ENCODE measurements around the gene ZNF831. TPM values are rescaled to one million over a fixed set of nuclear protein-coding genes. Genes with fewer than 3 reads are reported as not detected.

Gene ZNF831
- total RNA-seq, 5 donors from 2014 or later (not counting 1 experiment from before 2014, with no cell fraction given) = 23.1 to 48.0 (median 29.7) TPM

GRCh38 chr20:59181936-59182335 is 18.3 kb downstream of the ZNF831 start:
- ChIA-PET CTCF (interaction anchor here (0.7 to 1.2 kb wide), 4 partner anchors 29 to 98 kb away, joined by 3 to 4 read pairs (median 4); no protein-coding TSS in a partner anchor), POLR2A (no interaction called here)
- H3K36me3 Mint-ChIP-seq = peaks cover 58% of the 10 kb centered on the region
- H3K27ac Mint-ChIP-seq = peak overlapping the region; percentile 86 to 87
- WGBS (ENCODE audit: insufficient coverage) = no CpG with 5 or more reads among the region's 2 CpGs
- ATAC-seq (replicated peaks in 1 of 4) (no peak), DNase-seq (no peak)
- peak overlapping the region; percentile 59 for H3K27ac ChIP-seq (ENCODE audit: low read length)
- H3K4me3 Mint-ChIP-seq = no peak overlapping the region
- no peak overlapping the region for H3K4me3 ChIP-seq (ENCODE audit: control insufficient read depth in 1 of 2, extremely low read depth in 1 of 2, low read length in 1 of 2)
- no peaks in the 10 kb centered on the region for H3K9me3 Mint-ChIP-seq
- peaks cover 0 to 42% of the 10 kb centered on the region in 2 donors for H3K36me3 ChIP-seq (ENCODE audit: control insufficient read depth in 2 of 2, extremely low read depth in 1 of 2, insufficient read depth in 1 of 2, low read length in 1 of 2)
- peaks cover 0 to 73% of the 10 kb centered on the region in 2 experiments for H3K4me1 ChIP-seq (ENCODE audit: control insufficient read depth in 1 of 2, extremely low read depth in 1 of 2, insufficient read depth in 2 of 2, low read length in 2 of 2)
- no peaks in the 10 kb centered on the region for H3K27me3 Mint-ChIP-seq
- no peaks in the 10 kb centered on the region for H3K27me3 ChIP-seq (replicated peaks in 1 of 2; ENCODE audit: control insufficient read depth in 2 of 2, extremely low read depth in 1 of 2, insufficient read depth in 2 of 2, low read length in 1 of 2)
- H3K4me1 Mint-ChIP-seq = peaks cover 70 to 90% (median 87%) of the 10 kb centered on the region in 3 donors
- H3K9me3 ChIP-seq = no peaks in the 10 kb centered on the region

GRCh38 chr20:59182401-59183044 is 18.9 kb downstream of the ZNF831 start:
- peak overlapping the region; percentile 86 to 87 for H3K27ac Mint-ChIP-seq
- Histone ChIP-seq H3K36me3 (ENCODE audit: control insufficient read depth in 2 of 2, extremely low read depth in 1 of 2, insufficient read depth in 1 of 2, low read length in 1 of 2) (peaks cover 0 to 42% of the 10 kb centered on the region in 2 donors), H3K27ac (ENCODE audit: low read length) (peak overlapping the region; percentile 59), H3K27me3 (replicated peaks in 1 of 2; ENCODE audit: control insufficient read depth in 2 of 2, extremely low read depth in 1 of 2, insufficient read depth in 2 of 2, low read length in 1 of 2) (no peaks in the 10 kb centered on the region), H3K9me3 (no peaks in the 10 kb centered on the region), H3K4me3 (ENCODE audit: control insufficient read depth in 1 of 2, extremely low read depth in 1 of 2, low read length in 1 of 2) (no peak overlapping the region), H3K4me1 (ENCODE audit: control insufficient read depth in 1 of 2, extremely low read depth in 1 of 2, insufficient read depth in 2 of 2, low read length in 2 of 2) (peaks cover 0 to 70% of the 10 kb centered on the region in 2 experiments)
- H3K9me3 Mint-ChIP-seq = no peaks in the 10 kb centered on the region
- peaks cover 63% of the 10 kb centered on the region for H3K36me3 Mint-ChIP-seq
- peaks cover 70 to 90% (median 86%) of the 10 kb centered on the region in 3 donors for H3K4me1 Mint-ChIP-seq
- ChIA-PET CTCF (interaction anchor here (0.6 to 1.2 kb wide), 5 partner anchors 10 to 99 kb away, joined by 3 to 4 read pairs (median 3); no protein-coding TSS in a partner anchor), POLR2A (no interaction called here)
- DNase-seq (no peak), ATAC-seq (replicated peaks in 1 of 4) (peak in 3 of 4 experiments; percentile 23 to 34 (median 27))
- H3K27me3 Mint-ChIP-seq = no peaks in the 10 kb centered on the region
- WGBS (ENCODE audit: insufficient coverage) = 78% methylated on average over 1 of the region's 7 CpGs
- peak overlapping the region in 2 of 3 donors; percentile 28 to 48 for H3K4me3 Mint-ChIP-seq

- peaks cover 59% of the 10 kb centered on the region for H3K36me3 Mint-ChIP-seq
- peaks cover 62 to 87% (median 81%) of the 10 kb centered on the region in 3 donors for H3K4me1 Mint-ChIP-seq
- no peak overlapping the region for H3K4me3 ChIP-seq (ENCODE audit: control insufficient read depth in 1 of 2, extremely low read depth in 1 of 2, low read length in 1 of 2)
- no peaks in the 10 kb centered on the region for H3K27me3 Mint-ChIP-seq
- H3K36me3 ChIP-seq (ENCODE audit: control insufficient read depth in 2 of 2, extremely low read depth in 1 of 2, insufficient read depth in 1 of 2, low read length in 1 of 2) = peaks cover 0 to 41% of the 10 kb centered on the region in 2 donors
- POLR2A ChIA-PET = no interaction called here
- H3K9me3 Mint-ChIP-seq = no peaks in the 10 kb centered on the region
- no peaks in the 10 kb centered on the region for H3K9me3 ChIP-seq
- no peaks in the 10 kb centered on the region for H3K27me3 ChIP-seq (replicated peaks in 1 of 2; ENCODE audit: control insufficient read depth in 2 of 2, extremely low read depth in 1 of 2, insufficient read depth in 2 of 2, low read length in 1 of 2)
- ATAC-seq (replicated peaks in 1 of 4) = peak in 1 of 4 experiments; percentile 42
- DNase-seq = no peak
- H3K4me1 ChIP-seq (ENCODE audit: control insufficient read depth in 1 of 2, extremely low read depth in 1 of 2, insufficient read depth in 2 of 2, low read length in 2 of 2) = peaks cover 0 to 58% of the 10 kb centered on the region in 2 experiments
- H3K27ac Mint-ChIP-seq = peak overlapping the region; percentile 74 to 77
- peak overlapping the region in 1 of 3 donors; percentile 9 for H3K4me3 Mint-ChIP-seq
- CTCF ChIA-PET = no interaction called here
- H3K27ac ChIP-seq (ENCODE audit: low read length) = no peak overlapping the region
Observed at GRCh38 chr20:59183751-59184150, 20.1 kb downstream of the ZNF831 start.

- POLR2A ChIA-PET = interaction anchor here in 1 of 2 donors (0.7 kb wide), 1 partner anchor 48 kb away, joined by 3 read pairs; no protein-coding TSS in a partner anchor
Observed at GRCh38 chr20:59184880-59185447, 21.3 kb downstream of the ZNF831 start.

GRCh38 chr20:59185809-59186208 is 22.2 kb downstream of the ZNF831 start:
- 90% methylated on average over 4 of the region's 6 CpGs for WGBS (ENCODE audit: insufficient coverage)
- DNase-seq (no peak), ATAC-seq (replicated peaks in 1 of 4) (no peak)
- no peak overlapping the region for H3K4me3 Mint-ChIP-seq
- H3K36me3 ChIP-seq (ENCODE audit: control insufficient read depth in 2 of 2, extremely low read depth in 1 of 2, insufficient read depth in 1 of 2, low read length in 1 of 2) = peaks cover 0 to 34% of the 10 kb centered on the region in 2 donors
- peaks cover 47 to 70% (median 68%) of the 10 kb centered on the region in 3 donors for H3K4me1 Mint-ChIP-seq
- no peaks in the 10 kb centered on the region for H3K27me3 Mint-ChIP-seq
- no peak overlapping the region for H3K27ac ChIP-seq (ENCODE audit: low read length)
- H3K4me1 ChIP-seq (ENCODE audit: control insufficient read depth in 1 of 2, extremely low read depth in 1 of 2, insufficient read depth in 2 of 2, low read length in 2 of 2) = peaks cover 0 to 43% of the 10 kb centered on the region in 2 experiments
- CTCF ChIA-PET = no interaction called here
- H3K9me3 Mint-ChIP-seq = no peaks in the 10 kb centered on the region
- H3K4me3 ChIP-seq (ENCODE audit: control insufficient read depth in 1 of 2, extremely low read depth in 1 of 2, low read length in 1 of 2) = no peak overlapping the region
- no peaks in the 10 kb centered on the region for H3K27me3 ChIP-seq (replicated peaks in 1 of 2; ENCODE audit: control insufficient read depth in 2 of 2, extremely low read depth in 1 of 2, insufficient read depth in 2 of 2, low read length in 1 of 2)
- no peaks in the 10 kb centered on the region for H3K9me3 ChIP-seq
- no peak overlapping the region for H3K27ac Mint-ChIP-seq
- peaks cover 50% of the 10 kb centered on the region for H3K36me3 Mint-ChIP-seq
- POLR2A ChIA-PET = interaction anchor here in 1 of 2 donors (0.5 to 0.6 kb wide), 2 partner anchors 20 to 127 kb away, joined by 3 read pairs; no protein-coding TSS in a partner anchor

More at GRCh38 chr20:59184880-59185447, 21.3 kb downstream of the ZNF831 start:
- DNase-seq (peak in 1 of 35 experiments; percentile 31), ATAC-seq (replicated peaks in 1 of 4) (no peak)
- Mint-ChIP-seq H3K27ac (peak overlapping the region; percentile 2 to 78), H3K4me3 (no peak overlapping the region), H3K27me3 (no peaks in the 10 kb centered on the region), H3K36me3 (peaks cover 48% of the 10 kb centered on the region), H3K9me3 (no peaks in the 10 kb centered on the region), H3K4me1 (peaks cover 52 to 75% (median 70%) of the 10 kb centered on the region in 3 donors)
- CTCF ChIA-PET = no interaction called here
- Histone ChIP-seq H3K27ac (ENCODE audit: low read length) (no peak overlapping the region), H3K4me3 (ENCODE audit: control insufficient read depth in 1 of 2, extremely low read depth in 1 of 2, low read length in 1 of 2) (no peak overlapping the region), H3K4me1 (ENCODE audit: control insufficient read depth in 1 of 2, extremely low read depth in 1 of 2, insufficient read depth in 2 of 2, low read length in 2 of 2) (peaks cover 0 to 46% of the 10 kb centered on the region in 2 experiments), H3K36me3 (ENCODE audit: control insufficient read depth in 2 of 2, extremely low read depth in 1 of 2, insufficient read depth in 1 of 2, low read length in 1 of 2) (peaks cover 0 to 34% of the 10 kb centered on the region in 2 donors), H3K9me3 (no peaks in the 10 kb centered on the region), H3K27me3 (replicated peaks in 1 of 2; ENCODE audit: control insufficient read depth in 2 of 2, extremely low read depth in 1 of 2, insufficient read depth in 2 of 2, low read length in 1 of 2) (no peaks in the 10 kb centered on the region)
- WGBS (ENCODE audit: insufficient coverage) = 75% methylated on average over 11 of the region's 16 CpGs

- Mint-ChIP-seq H3K4me3 (no peak overlapping the region), H3K27ac (peak overlapping the region in 1 of 2 donors; percentile 66), H3K36me3 (peaks cover 30% of the 10 kb centered on the region), H3K27me3 (no peaks in the 10 kb centered on the region), H3K9me3 (no peaks in the 10 kb centered on the region), H3K4me1 (peaks cover 16 to 30% (median 30%) of the 10 kb centered on the region in 3 donors)
- DNase-seq = no peak
- Histone ChIP-seq H3K36me3 (ENCODE audit: control insufficient read depth in 2 of 2, extremely low read depth in 1 of 2, insufficient read depth in 1 of 2, low read length in 1 of 2) (peaks cover 0 to 28% of the 10 kb centered on the region in 2 donors), H3K27me3 (replicated peaks in 1 of 2; ENCODE audit: control insufficient read depth in 2 of 2, extremely low read depth in 1 of 2, insufficient read depth in 2 of 2, low read length in 1 of 2) (no peaks in the 10 kb centered on the region), H3K4me3 (ENCODE audit: control insufficient read depth in 1 of 2, extremely low read depth in 1 of 2, low read length in 1 of 2) (no peak overlapping the region), H3K4me1 (ENCODE audit: control insufficient read depth in 1 of 2, extremely low read depth in 1 of 2, insufficient read depth in 2 of 2, low read length in 2 of 2) (peaks cover 0 to 21% of the 10 kb centered on the region in 2 experiments), H3K27ac (ENCODE audit: low read length) (no peak overlapping the region), H3K9me3 (no peaks in the 10 kb centered on the region)
- ChIA-PET POLR2A (no interaction called here), CTCF (interaction anchor here in 1 of 2 donors (1.0 kb wide), 1 partner anchor 98 kb away, joined by 3 read pairs; no protein-coding TSS in a partner anchor)
- 100% methylated on average over 4 of the region's 5 CpGs for WGBS (ENCODE audit: insufficient coverage)
- no peak for ATAC-seq (replicated peaks in 1 of 4)
Observed at GRCh38 chr20:59190466-59190865, 26.8 kb downstream of the ZNF831 start.

Measured in T-cell (primary cell).